GM19324 (cell line): Measurements from ENCODE around the gene CCDC85C.

ENCODE experiments used
- ATAC-seq: cut with Tn5 transposase; IDR thresholded peaks from one replicate; pipeline ENCODE4 v1.9.1; 2021; ENCODE audit warnings: mild to moderate bottlenecking, moderate library complexity; ENCODE audit not compliant: unreplicated experiment, low FRiP score

The CCDC85C gene

GRCh38 chr14:99575043-99576023, 28.7 kb downstream of the CCDC85C start:
- ATAC-seq: no peak

- ATAC-seq: no peak
Observed at GRCh38 chr14:99574099-99574880, 29.7 kb downstream of the CCDC85C start.

GRCh38 chr14:99573436-99574098, 30.4 kb downstream of the CCDC85C start:
- no peak for ATAC-seq

- no peak for ATAC-seq
Observed at GRCh38 chr14:99573000-99573330, 31.0 kb downstream of the CCDC85C start.

GRCh38 chr14:99572173-99572999, 31.6 kb downstream of the CCDC85C start:
- no peak for ATAC-seq

- ATAC-seq: no peak
Observed at GRCh38 chr14:99571303-99571986, 32.6 kb downstream of the CCDC85C start.

GRCh38 chr14:99570544-99571302, 33.3 kb downstream of the CCDC85C start:
- ATAC-seq: no peak

- no peak for ATAC-seq
Observed at GRCh38 chr14:99569725-99570543, 34.1 kb downstream of the CCDC85C start.

GRCh38 chr14:99568567-99569560, 35.1 kb downstream of the CCDC85C start:
- no peak for ATAC-seq

GRCh38 chr14:99566390-99567354, 37.3 kb downstream of the CCDC85C start:
- ATAC-seq: no peak

- no peak for ATAC-seq
Observed at GRCh38 chr14:99566009-99566389, 38.0 kb downstream of the CCDC85C start.

- ATAC-seq: no peak
Observed at GRCh38 chr14:99565383-99565782, 38.6 kb downstream of the CCDC85C start.

GRCh38 chr14:99564926-99565259, 39.1 kb downstream of the CCDC85C start:
- ATAC-seq: no peak

- ATAC-seq: no peak
Observed at GRCh38 chr14:99564256-99564925, 39.6 kb downstream of the CCDC85C start.

- no peak for ATAC-seq
Observed at GRCh38 chr14:99563749-99564129, 40.3 kb downstream of the CCDC85C start.
